ENCODE measurements around the gene TMC3. TPM values are rescaled to one million over a fixed set of nuclear protein-coding genes. Genes with fewer than 3 reads are reported as not detected.
A peak's percentile ranks its signal among the peaks of the same experiment; 100 is the strongest.

TMC3 gene
- polyA plus RNA-seq, 2 of the 4 experiments (the other 2 are of a cell fraction) = not detected

DNA sequence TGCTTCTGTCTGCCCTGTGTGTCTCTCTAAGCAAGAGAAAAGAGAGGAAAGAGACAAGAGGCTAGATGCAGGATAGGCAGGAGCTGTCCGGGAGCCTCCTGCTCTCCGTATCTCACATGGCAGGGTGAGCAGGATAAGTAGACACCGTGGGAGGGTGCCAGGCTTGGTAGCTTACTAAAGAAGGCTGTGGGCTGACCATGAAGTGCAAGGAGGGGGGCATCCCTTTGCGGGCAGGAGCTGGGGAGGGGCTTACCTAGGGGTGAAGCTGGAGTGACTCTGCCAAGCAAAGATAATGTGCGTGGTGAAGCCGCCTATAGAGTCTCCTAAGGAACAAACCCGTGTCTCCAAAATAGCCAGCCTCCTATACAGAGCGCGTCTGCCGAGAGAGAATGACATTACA lies 33.7 kb upstream of the TMC3 start:
- Histone ChIP-seq H3K9me3 (peaks cover 7% of the 10 kb centered on the region; the same call in 1 of the 3 replicates), H3K4me3 (no peak overlapping the region), H3K4me1 (no peaks in the 10 kb centered on the region), H3K27ac (no peak overlapping the region), H3K4me2 (no peak overlapping the region)
- TF ChIP-seq, protein P1, sequence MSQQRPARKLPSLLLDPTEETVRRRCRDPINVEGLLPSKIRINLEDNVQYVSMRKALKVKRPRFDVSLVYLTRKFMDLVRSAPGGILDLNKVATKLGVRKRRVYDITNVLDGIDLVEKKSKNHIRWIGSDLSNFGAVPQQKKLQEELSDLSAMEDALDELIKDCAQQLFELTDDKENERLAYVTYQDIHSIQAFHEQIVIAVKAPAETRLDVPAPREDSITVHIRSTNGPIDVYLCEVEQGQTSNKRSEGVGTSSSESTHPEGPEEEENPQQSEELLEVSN (IDR thresholded peaks at IDR 0.05; ENCODE audit: borderline replicate concordance, low read depth) = no peak
- TF ChIP-seq, protein P2, sequence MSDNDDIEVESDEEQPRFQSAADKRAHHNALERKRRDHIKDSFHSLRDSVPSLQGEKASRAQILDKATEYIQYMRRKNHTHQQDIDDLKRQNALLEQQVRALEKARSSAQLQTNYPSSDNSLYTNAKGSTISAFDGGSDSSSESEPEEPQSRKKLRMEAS (IDR thresholded peaks at IDR 0.05) = no peak
- TF ChIP-seq MAZ (IDR thresholded peaks at IDR 0.05; ENCODE audit: borderline replicate concordance, low read depth, low read length) = no peak
- no peak for TF ChIP-seq NPAS2 (CRISPR knock-in tag; IDR thresholded peaks at IDR 0.05; ENCODE audit: borderline replicate concordance)
- TF ChIP-seq TP53 (CRISPR knock-in tag; IDR thresholded peaks at IDR 0.05) = no peak
- TF ChIP-seq KDM1A (IDR thresholded peaks at IDR 0.05; ENCODE audit: low read depth) = no peak
- TF ChIP-seq, protein P3, sequence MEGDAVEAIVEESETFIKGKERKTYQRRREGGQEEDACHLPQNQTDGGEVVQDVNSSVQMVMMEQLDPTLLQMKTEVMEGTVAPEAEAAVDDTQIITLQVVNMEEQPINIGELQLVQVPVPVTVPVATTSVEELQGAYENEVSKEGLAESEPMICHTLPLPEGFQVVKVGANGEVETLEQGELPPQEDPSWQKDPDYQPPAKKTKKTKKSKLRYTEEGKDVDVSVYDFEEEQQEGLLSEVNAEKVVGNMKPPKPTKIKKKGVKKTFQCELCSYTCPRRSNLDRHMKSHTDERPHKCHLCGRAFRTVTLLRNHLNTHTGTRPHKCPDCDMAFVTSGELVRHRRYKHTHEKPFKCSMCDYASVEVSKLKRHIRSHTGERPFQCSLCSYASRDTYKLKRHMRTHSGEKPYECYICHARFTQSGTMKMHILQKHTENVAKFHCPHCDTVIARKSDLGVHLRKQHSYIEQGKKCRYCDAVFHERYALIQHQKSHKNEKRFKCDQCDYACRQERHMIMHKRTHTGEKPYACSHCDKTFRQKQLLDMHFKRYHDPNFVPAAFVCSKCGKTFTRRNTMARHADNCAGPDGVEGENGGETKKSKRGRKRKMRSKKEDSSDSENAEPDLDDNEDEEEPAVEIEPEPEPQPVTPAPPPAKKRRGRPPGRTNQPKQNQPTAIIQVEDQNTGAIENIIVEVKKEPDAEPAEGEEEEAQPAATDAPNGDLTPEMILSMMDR (IDR thresholded peaks at IDR 0.05) = no peak
- TF ChIP-seq NR3C1 (IDR thresholded peaks at IDR 0.05) = no peak
- TF ChIP-seq ZNF302 (CRISPR knock-in tag; IDR thresholded peaks at IDR 0.05) = no peak
- TF ChIP-seq, protein P4, sequence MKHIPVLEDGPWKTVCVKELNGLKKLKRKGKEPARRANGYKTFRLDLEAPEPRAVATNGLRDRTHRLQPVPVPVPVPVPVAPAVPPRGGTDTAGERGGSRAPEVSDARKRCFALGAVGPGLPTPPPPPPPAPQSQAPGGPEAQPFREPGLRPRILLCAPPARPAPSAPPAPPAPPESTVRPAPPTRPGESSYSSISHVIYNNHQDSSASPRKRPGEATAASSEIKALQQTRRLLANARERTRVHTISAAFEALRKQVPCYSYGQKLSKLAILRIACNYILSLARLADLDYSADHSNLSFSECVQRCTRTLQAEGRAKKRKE (CRISPR knock-in tag; IDR thresholded peaks at IDR 0.05; ENCODE audit: low read depth) = no peak
- no peak for TF ChIP-seq POLR2AphosphoS2 (conservative IDR thresholded peaks at IDR 0.05; ENCODE audit: low read length)
- TF ChIP-seq ESRRA (IDR thresholded peaks at IDR 0.05; ENCODE audit: borderline replicate concordance, low read length) = no peak
- no peak for TF ChIP-seq ZC3H11A (IDR thresholded peaks at IDR 0.05)
- no peak for TF ChIP-seq SMC3 (IDR thresholded peaks at IDR 0.05)
- no peak for TF ChIP-seq CHD2 (IDR thresholded peaks at IDR 0.05; ENCODE audit: low read length, partially characterized antibody)
- 37% methylated on average over 10 of the region's 10 CpGs for WGBS (ENCODE audit: missing lambda C conversion rate)
- CTCF ChIA-PET = interaction anchor here (1.3 to 6.1 kb wide), 5 partner anchors 7 to 1123 kb away, joined by 4 to 76 read pairs (median 44); no protein-coding TSS in a partner anchor
- no peak for FAIRE-seq
- ATAC-seq = peak; percentile 35 to 43; a peak in 3 of 6 replicates
- no peak for DNase-seq (ENCODE audit: low read depth in 1 of 2, low spot score in 1 of 2)
- POLR2A ChIA-PET = no interaction called here

DNA sequence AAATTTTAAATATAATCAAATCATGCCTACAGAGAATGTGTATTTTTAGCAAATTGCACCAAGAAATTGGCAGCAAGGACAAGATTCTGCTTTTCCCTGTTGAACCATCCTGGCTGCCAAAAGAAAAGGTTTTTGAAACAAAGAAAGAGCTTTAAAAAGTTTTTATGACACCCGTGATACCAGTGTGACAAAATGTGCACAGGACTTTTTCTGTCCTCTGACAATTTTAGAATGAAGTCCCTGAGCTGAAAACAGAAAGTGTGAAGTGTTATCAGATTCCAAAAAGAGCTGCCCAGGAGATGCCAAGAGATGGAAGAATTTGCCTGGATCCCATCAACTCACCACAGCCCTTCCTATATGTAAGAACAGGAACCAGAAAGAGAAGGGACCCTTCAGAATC lies 33.2 kb upstream of the TMC3 start:
- no peak for FAIRE-seq
- Histone ChIP-seq H3K9me3 (peaks cover 7% of the 10 kb centered on the region; the same call in 1 of the 3 replicates), H3K27ac (no peak overlapping the region), H3K4me2 (no peak overlapping the region), H3K4me3 (no peak overlapping the region), H3K4me1 (no peaks in the 10 kb centered on the region)
- DNase-seq (ENCODE audit: low read depth in 1 of 2, low spot score in 1 of 2) = no peak
- POLR2A ChIA-PET = no interaction called here
- WGBS (ENCODE audit: missing lambda C conversion rate) = 3% methylated on average over 1 of the region's 1 CpG
- ATAC-seq = no peak
- TF ChIP-seq ZNF302 (CRISPR knock-in tag; IDR thresholded peaks at IDR 0.05) = no peak
- TF ChIP-seq, protein P5, sequence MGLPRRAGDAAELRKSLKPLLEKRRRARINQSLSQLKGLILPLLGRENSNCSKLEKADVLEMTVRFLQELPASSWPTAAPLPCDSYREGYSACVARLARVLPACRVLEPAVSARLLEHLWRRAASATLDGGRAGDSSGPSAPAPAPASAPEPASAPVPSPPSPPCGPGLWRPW (IDR thresholded peaks at IDR 0.05) = no peak
- TF ChIP-seq, protein P4 (CRISPR knock-in tag; IDR thresholded peaks at IDR 0.05; ENCODE audit: low read depth) = no peak
- no peak for TF ChIP-seq CHD2 (IDR thresholded peaks at IDR 0.05; ENCODE audit: low read length, partially characterized antibody)
- TF ChIP-seq, protein P1 (IDR thresholded peaks at IDR 0.05; ENCODE audit: borderline replicate concordance, low read depth) = no peak
- no peak for TF ChIP-seq TFCP2L1 (CRISPR knock-in tag; IDR thresholded peaks at IDR 0.05)
- no peak for TF ChIP-seq GATA3 (IDR thresholded peaks at IDR 0.05; ENCODE audit: borderline replicate concordance)
- CTCF ChIA-PET = interaction anchor here (1.3 to 6.1 kb wide), 4 partner anchors 129 to 1123 kb away, joined by 4 to 76 read pairs (median 36); no protein-coding TSS in a partner anchor
